MM.1S (cell line): ENCODE data around the gene MIGA2.

Experiments
- DNase-seq: peaks from one replicate; pipeline ENCODE4 v3.0.0-alpha.2; 2015
- H2AFZ ChIP-seq: fragments of 300-600 bp; sonication (generic); 2 replicates; pipeline ENCODE4 v1.6.0; 2016; ENCODE audit warnings: antibody characterized with exemption, low read length
- H3F3A ChIP-seq: fragments of 300-600 bp; sonication (generic); 2 replicates; pipeline ENCODE4 v1.6.1; 2016; ENCODE audit warnings: mild to moderate bottlenecking, antibody characterized with exemption, low read length, moderate library complexity, mixed read lengths; ENCODE audit not compliant: insufficient read depth
- H3K27ac ChIP-seq: fragments of 300-600 bp; sonication (generic); 2 replicates; pipeline ENCODE4 v1.5.1; 2016; ENCODE audit warnings: mild to moderate bottlenecking, low read length
- H3K27me3 ChIP-seq: fragments of 300-600 bp; sonication (generic); replicated peaks from 2 replicates; pipeline ENCODE4 v1.6.0; 2016; ENCODE audit warnings: low read length; ENCODE audit not compliant: insufficient read depth
- H3K36me3 ChIP-seq: fragments of 300-600 bp; sonication (generic); replicated peaks from 2 replicates; pipeline ENCODE4 v1.6.1; 2016; ENCODE audit warnings: mild to moderate bottlenecking, low read length, mixed read lengths; ENCODE audit not compliant: insufficient read depth
- H3K4me1 ChIP-seq: fragments of 300-600 bp; sonication (generic); 2 replicates; pipeline ENCODE4 v1.6.1; 2016; ENCODE audit warnings: low read length, mixed read lengths
- H3K4me2 ChIP-seq: fragments of 300-600 bp; sonication (generic); 2 replicates; pipeline ENCODE4 v1.6.0; 2016; ENCODE audit warnings: low read depth, low read length
- H3K4me3 ChIP-seq: fragments of 300-600 bp; sonication (generic); 2 replicates; pipeline ENCODE4 v1.5.1; 2016; ENCODE audit warnings: low read length, mixed read lengths
- H3K79me2 ChIP-seq: fragments of 300-600 bp; sonication (generic); 2 replicates; pipeline ENCODE4 v1.6.1; 2016; ENCODE audit warnings: mixed run types, low read length, mixed read lengths
- H3K9ac ChIP-seq: fragments of 300-600 bp; sonication (generic); 2 replicates; pipeline ENCODE4 v1.6.1; 2016; ENCODE audit warnings: low read length, mixed read lengths
- H3K9me2 ChIP-seq: fragments of 300-600 bp; sonication (generic); replicated peaks from 2 replicates; pipeline ENCODE4 v1.6.1; 2016; ENCODE audit warnings: mild to moderate bottlenecking, low read length, mixed read lengths; ENCODE audit not compliant: insufficient read depth
- H3K9me3 ChIP-seq: fragments of 300-600 bp; sonication (generic); replicated peaks from 2 replicates; pipeline ENCODE4 v1.6.1; 2016; ENCODE audit warnings: mild to moderate bottlenecking, low read length, mixed read lengths; ENCODE audit not compliant: insufficient read depth
- H4K20me1 ChIP-seq: fragments of 300-600 bp; sonication (generic); 2 replicates; pipeline ENCODE4 v1.6.1; 2016; ENCODE audit warnings: mild to moderate bottlenecking, low read length, moderate library complexity, mixed read lengths; ENCODE audit not compliant: insufficient read depth
- EZH2 ChIP-seq: fragments of 300-600 bp; sonication (generic); optimal IDR thresholded peaks from 2 replicates; pipeline ENCODE3; 2017; ENCODE audit warnings: low read depth, mild to moderate bottlenecking, antibody characterized with exemption, low read length, mixed read lengths
- EZH2phosphoT487 ChIP-seq: fragments of 300-600 bp; sonication (generic); IDR thresholded peaks from 2 replicates; pipeline ENCODE4 v1.6.1; 2018; ENCODE audit warnings: antibody characterized with exemption, low read length
- TF ChIP-seq, protein P1 (sequence below): fragments of 300-600 bp; sonication (generic); IDR thresholded peaks from 2 replicates; pipeline ENCODE4 v1.5.1; 2016; ENCODE audit warnings: antibody characterized with exemption, low read length, mixed read lengths

MIGA2 gene

DNA sequence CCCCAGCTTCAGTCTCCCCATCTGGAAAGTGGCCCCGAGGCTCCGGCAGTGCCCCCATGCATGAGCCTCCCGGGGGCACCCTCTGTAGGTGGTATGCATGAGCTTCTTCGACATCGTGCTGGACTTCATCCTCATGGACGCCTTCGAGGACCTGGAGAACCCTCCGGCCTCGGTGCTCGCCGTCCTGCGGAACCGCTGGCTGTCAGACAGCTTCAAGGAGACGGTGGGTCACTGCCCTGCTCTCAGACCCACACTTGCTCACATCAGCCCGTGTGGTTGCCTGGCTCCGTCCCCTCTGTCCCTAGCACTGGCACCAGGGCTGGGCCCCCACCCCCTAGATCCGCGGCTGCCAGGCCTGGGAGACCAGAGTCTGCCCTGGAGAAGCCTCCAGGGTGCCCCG lies 31.7 kb downstream of the MIGA2 start:
- TF ChIP-seq, protein P1, sequence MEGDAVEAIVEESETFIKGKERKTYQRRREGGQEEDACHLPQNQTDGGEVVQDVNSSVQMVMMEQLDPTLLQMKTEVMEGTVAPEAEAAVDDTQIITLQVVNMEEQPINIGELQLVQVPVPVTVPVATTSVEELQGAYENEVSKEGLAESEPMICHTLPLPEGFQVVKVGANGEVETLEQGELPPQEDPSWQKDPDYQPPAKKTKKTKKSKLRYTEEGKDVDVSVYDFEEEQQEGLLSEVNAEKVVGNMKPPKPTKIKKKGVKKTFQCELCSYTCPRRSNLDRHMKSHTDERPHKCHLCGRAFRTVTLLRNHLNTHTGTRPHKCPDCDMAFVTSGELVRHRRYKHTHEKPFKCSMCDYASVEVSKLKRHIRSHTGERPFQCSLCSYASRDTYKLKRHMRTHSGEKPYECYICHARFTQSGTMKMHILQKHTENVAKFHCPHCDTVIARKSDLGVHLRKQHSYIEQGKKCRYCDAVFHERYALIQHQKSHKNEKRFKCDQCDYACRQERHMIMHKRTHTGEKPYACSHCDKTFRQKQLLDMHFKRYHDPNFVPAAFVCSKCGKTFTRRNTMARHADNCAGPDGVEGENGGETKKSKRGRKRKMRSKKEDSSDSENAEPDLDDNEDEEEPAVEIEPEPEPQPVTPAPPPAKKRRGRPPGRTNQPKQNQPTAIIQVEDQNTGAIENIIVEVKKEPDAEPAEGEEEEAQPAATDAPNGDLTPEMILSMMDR = no peak
- no peak for TF ChIP-seq EZH2phosphoT487
- no peak for TF ChIP-seq EZH2
- no peak overlapping the region for H3K4me3 ChIP-seq
- H3K36me3 ChIP-seq = no peaks in the 10 kb centered on the region
- H3K4me2 ChIP-seq = no peak overlapping the region
- no peak for DNase-seq
- no peaks in the 10 kb centered on the region for H3K9me3 ChIP-seq
- H3K9ac ChIP-seq = no peak overlapping the region
- no peak overlapping the region for H3K27ac ChIP-seq
- no peaks in the 10 kb centered on the region for H3F3A ChIP-seq
- H3K4me1 ChIP-seq = no peaks in the 10 kb centered on the region
- no peaks in the 10 kb centered on the region for H3K9me2 ChIP-seq
- H4K20me1 ChIP-seq = no peaks in the 10 kb centered on the region
- H2AFZ ChIP-seq = no peak overlapping the region
- H3K27me3 ChIP-seq = no peaks in the 10 kb centered on the region
- H3K79me2 ChIP-seq = no peaks in the 10 kb centered on the region

GRCh38 chr9:129068990-129069861 lies 32.8 kb downstream of the MIGA2 start:
- Histone ChIP-seq H4K20me1 (no peaks in the 10 kb centered on the region), H3K4me2 (no peak overlapping the region), H2AFZ (no peak overlapping the region), H3K9me2 (no peaks in the 10 kb centered on the region), H3K9ac (no peak overlapping the region), H3K27ac (no peak overlapping the region), H3K27me3 (no peaks in the 10 kb centered on the region), H3K36me3 (no peaks in the 10 kb centered on the region), H3K79me2 (no peaks in the 10 kb centered on the region), H3K4me1 (no peaks in the 10 kb centered on the region), H3F3A (no peaks in the 10 kb centered on the region), H3K9me3 (no peaks in the 10 kb centered on the region), H3K4me3 (no peak overlapping the region)
- TF ChIP-seq, protein P1 = no peak
- TF ChIP-seq EZH2 = no peak
- TF ChIP-seq EZH2phosphoT487 = no peak
- DNase-seq = no peak

GRCh38 chr9:129069862-129070641 lies 33.6 kb downstream of the MIGA2 start:
- no peak overlapping the region for H3K4me3 ChIP-seq
- H3K9me2 ChIP-seq = no peaks in the 10 kb centered on the region
- H3K27ac ChIP-seq = no peak overlapping the region
- no peak overlapping the region for H3K4me2 ChIP-seq
- no peaks in the 10 kb centered on the region for H3K79me2 ChIP-seq
- no peaks in the 10 kb centered on the region for H3F3A ChIP-seq
- H3K4me1 ChIP-seq = no peaks in the 10 kb centered on the region
- DNase-seq = no peak
- TF ChIP-seq EZH2phosphoT487 (no peak), EZH2 (no peak)
- TF ChIP-seq, protein P1 = no peak
- H4K20me1 ChIP-seq = no peaks in the 10 kb centered on the region
- no peak overlapping the region for H2AFZ ChIP-seq
- H3K9me3 ChIP-seq = no peaks in the 10 kb centered on the region
- H3K9ac ChIP-seq = no peak overlapping the region
- H3K36me3 ChIP-seq = no peaks in the 10 kb centered on the region
- no peaks in the 10 kb centered on the region for H3K27me3 ChIP-seq
